Choroid plexus epithelial cell (primary cell): ENCODE data around the gene SLC25A24.
A peak's percentile ranks its signal among the peaks of the same experiment; 100 is the strongest.

Experiments used
- DNase-seq: peaks from one replicate; pipeline ENCODE4 v3.0.0-alpha.2; 2010; ENCODE audit warnings: low read depth
- H3K4me3 ChIP-seq: 2 replicates; pipeline ENCODE4 v1.5.1; 2011; ENCODE audit warnings: low read depth, mild to moderate bottlenecking, control low read depth, low read length, moderate library complexity
- CTCF ChIP-seq: conservative IDR thresholded peaks from 2 replicates; pipeline ENCODE4 v1.5.1; 2011; ENCODE audit warnings: low read depth, mild to moderate bottlenecking, control low read depth, inconsistent platforms, low read length, moderate library complexity

Gene SLC25A24

DNA sequence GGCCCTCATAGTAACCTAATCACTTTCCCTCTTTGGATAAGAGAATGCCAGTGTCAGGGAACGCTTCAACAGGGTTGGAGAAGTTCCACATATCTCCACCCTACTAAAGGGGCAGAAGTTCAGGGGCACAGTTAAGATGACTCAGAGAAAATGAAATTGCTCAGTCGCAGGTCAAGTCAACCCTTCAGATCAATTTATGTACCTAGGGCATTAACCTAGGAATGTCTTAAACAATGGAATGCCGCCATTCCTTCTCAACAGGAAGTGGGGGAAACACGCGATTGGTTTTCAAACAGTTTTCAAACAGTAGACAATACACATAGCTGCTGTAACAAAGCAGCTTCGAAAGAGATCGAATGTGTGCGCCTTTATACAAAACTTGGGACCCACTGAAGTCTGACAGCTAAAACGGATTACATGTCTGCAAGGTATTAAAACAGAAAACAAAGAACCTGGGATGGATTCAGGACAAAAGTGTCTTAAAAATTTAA lies 897 bp downstream of the SLC25A24 start:
- peak; percentile 32 for DNase-seq
- peak overlapping the region; percentile 97 for H3K4me3 ChIP-seq
- no peak for TF ChIP-seq CTCF

DNA sequence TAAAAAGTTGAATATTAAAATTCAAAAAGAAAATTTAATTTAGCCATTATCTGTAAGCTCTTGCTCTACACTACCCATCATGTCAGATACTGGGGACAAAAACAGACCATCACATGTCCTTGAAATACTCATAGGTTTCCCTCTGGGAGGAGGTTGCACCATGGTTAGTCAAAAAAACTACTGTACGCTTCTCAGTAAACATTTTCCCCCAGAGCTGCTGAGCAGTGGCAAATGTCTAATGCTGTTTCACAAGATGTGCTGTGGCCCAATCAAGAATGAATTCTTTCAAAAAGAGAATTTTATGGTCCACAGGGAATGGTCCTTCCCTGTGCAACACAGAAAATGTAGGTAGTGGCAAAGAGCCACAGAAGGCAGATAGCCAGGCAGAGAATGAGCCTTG lies 6.1 kb downstream of the SLC25A24 start:
- no peak for TF ChIP-seq CTCF
- no peak overlapping the region for H3K4me3 ChIP-seq
- no peak for DNase-seq

DNA sequence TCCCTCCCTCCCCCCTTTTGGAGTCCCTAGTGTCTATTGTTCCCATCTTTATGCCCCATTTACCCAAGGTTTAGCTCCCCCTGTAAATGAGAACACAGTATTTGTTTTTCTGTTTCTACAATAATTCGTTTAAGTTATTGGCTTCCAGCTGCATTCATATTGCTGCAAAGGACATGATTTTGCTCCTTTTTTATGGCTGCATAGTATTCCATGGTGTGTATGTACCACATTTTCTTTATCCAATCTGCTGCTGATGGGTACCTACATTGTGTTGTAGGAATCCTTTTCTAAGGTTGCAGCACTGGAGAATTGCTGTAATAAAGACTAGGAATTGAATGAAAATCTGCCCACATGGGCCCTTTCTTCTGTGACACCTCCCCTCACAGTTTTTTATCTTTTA lies 6.8 kb downstream of the SLC25A24 start:
- no peak overlapping the region for H3K4me3 ChIP-seq
- DNase-seq, result no peak
- TF ChIP-seq CTCF, result no peak

- TF ChIP-seq CTCF, result no peak
- no peak overlapping the region for H3K4me3 ChIP-seq
- DNase-seq, result no peak
These were observed 7.6 kb downstream of the SLC25A24 start for GRCh38 chr1:108192581-108192980.

GRCh38 chr1:108190686-108191416 lies 9.3 kb downstream of the SLC25A24 start:
- no peak overlapping the region for H3K4me3 ChIP-seq
- TF ChIP-seq CTCF, result no peak
- DNase-seq, result no peak

- no peak for TF ChIP-seq CTCF
- H3K4me3 ChIP-seq, result no peak overlapping the region
- DNase-seq, result no peak
These were observed 10.0 kb downstream of the SLC25A24 start for GRCh38 chr1:108190001-108190634.

DNA sequence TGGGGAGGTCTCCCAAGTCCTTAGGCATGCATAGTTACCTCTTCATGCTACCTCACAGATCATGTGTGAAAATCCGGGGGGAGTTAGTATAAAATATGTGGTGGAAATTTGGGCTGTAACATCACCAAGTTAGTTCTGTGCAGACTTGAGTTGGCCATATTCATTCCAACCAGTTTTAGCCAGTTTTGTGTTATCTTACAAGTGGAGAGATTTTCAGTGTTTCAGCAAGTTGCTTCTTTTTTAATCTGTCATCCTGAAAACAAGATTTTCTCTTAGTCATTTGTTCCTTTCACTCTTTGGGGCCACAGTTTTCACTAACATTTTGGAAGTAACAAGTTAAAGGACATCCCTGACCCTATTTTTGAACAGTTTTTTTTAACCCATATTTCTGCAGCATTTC lies 11.3 kb downstream of the SLC25A24 start:
- no peak for DNase-seq
- H3K4me3 ChIP-seq, result no peak overlapping the region
- TF ChIP-seq CTCF, result no peak
